Memory B cell (primary cell): ENCODE results near the gene MAG.

ENCODE experiments used
- ATAC-seq: fragments of 150-1000 bp; cut with Tn5 transposase; 2 replicates; pipeline ENCODE4 v1.10.0; 2021; ENCODE audit warnings: low read depth, mild to moderate bottlenecking, moderate library complexity
- DNase-seq, 2 donors: peaks; one replicate each; pipeline ENCODE4 v3.0.0; 2022; ENCODE audit warnings: low spot score in 2 of 2
- H3K27ac Mint-ChIP-seq: one replicate; pipeline ENCODE4 v1.8.0; 2022; ENCODE audit warnings: mild to moderate bottlenecking, moderate library complexity, mixed read lengths
- H3K27me3 Mint-ChIP-seq: one replicate; pipeline ENCODE4 v1.8.0; 2022; ENCODE audit warnings: mixed read lengths
- H3K36me3 Mint-ChIP-seq: one replicate; pipeline ENCODE4 v1.8.0; 2022; ENCODE audit warnings: mild to moderate bottlenecking, mixed read lengths
- H3K4me1 Mint-ChIP-seq: one replicate; pipeline ENCODE4 v1.8.0; 2022; ENCODE audit warnings: mixed read lengths
- H3K4me3 Mint-ChIP-seq: one replicate; pipeline ENCODE4 v1.8.0; 2022; ENCODE audit warnings: mild to moderate bottlenecking, moderate library complexity, mixed read lengths
- H3K9me3 Mint-ChIP-seq: one replicate; pipeline ENCODE4 v1.8.0; 2022; ENCODE audit warnings: mixed read lengths

The MAG gene

GRCh38 chr19:35269438-35270117, 22.4 kb upstream of the MAG start:
- DNase-seq (peak; percentile 82), ATAC-seq (peak; percentile 66)
- Mint-ChIP-seq H3K4me1 (peaks cover 39% of the 10 kb centered on the region), H3K4me3 (peak overlapping the region; percentile 79), H3K27me3 (no peaks in the 10 kb centered on the region), H3K9me3 (no peaks in the 10 kb centered on the region), H3K36me3 (peaks cover 18% of the 10 kb centered on the region), H3K27ac (peak overlapping the region; percentile 45)

- H3K36me3 Mint-ChIP-seq: peaks cover 19% of the 10 kb centered on the region
- H3K4me1 Mint-ChIP-seq: peaks cover 31% of the 10 kb centered on the region
- ATAC-seq: no peak
- H3K27ac Mint-ChIP-seq: no peak overlapping the region
- no peaks in the 10 kb centered on the region for H3K9me3 Mint-ChIP-seq
- no peaks in the 10 kb centered on the region for H3K27me3 Mint-ChIP-seq
- peak overlapping the region; percentile 66 for H3K4me3 Mint-ChIP-seq
- no peak for DNase-seq
Observed at GRCh38 chr19:35270381-35270811, 21.6 kb upstream of the MAG start.

- peaks cover 23% of the 10 kb centered on the region for H3K36me3 Mint-ChIP-seq
- no peak for ATAC-seq
- H3K27me3 Mint-ChIP-seq: no peaks in the 10 kb centered on the region
Observed at GRCh38 chr19:35271546-35271945, 20.4 kb upstream of the MAG start.

DNA sequence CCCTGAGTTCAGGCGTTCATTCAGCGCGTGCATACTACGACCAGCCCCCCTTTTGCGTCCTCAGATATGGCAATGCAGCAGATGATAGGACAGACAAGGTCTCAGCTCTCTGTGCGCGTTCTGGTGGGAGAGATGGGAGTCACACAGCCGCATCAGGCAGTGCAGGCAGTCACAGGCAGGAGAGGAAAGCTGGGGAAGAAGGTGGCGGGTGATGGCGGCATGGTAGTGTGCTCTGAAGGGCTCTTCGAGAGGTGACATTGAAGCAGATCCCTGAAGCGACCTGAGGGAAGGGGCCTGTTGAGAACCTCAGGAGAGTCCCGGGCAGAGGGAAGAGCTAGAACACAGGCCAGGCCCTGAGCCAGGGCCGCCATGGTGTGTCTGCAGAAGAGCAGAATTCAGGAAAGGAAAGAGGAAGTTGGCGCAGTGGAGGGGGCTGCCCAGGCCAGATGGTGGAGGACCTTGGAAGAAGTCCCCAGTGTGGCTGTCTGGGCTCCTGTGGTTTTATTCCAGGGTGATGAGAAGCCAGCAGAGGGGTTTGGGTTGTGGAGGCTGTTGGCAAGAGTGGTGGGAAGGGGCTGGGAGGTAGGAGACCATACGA, 19.7 kb upstream of the MAG start:
- H3K9me3 Mint-ChIP-seq: no peaks in the 10 kb centered on the region
- DNase-seq: no peak
- H3K27me3 Mint-ChIP-seq: no peaks in the 10 kb centered on the region
- peaks cover 28% of the 10 kb centered on the region for H3K36me3 Mint-ChIP-seq
- peaks cover 27% of the 10 kb centered on the region for H3K4me1 Mint-ChIP-seq
- ATAC-seq: no peak
- peak overlapping the region; percentile 26 for H3K27ac Mint-ChIP-seq
- H3K4me3 Mint-ChIP-seq: peak overlapping the region; percentile 8

More at GRCh38 chr19:35271546-35271945, 20.4 kb upstream of the MAG start:
- DNase-seq: no peak
- no peak overlapping the region for H3K4me3 Mint-ChIP-seq
- no peak overlapping the region for H3K27ac Mint-ChIP-seq
- H3K9me3 Mint-ChIP-seq: no peaks in the 10 kb centered on the region
- peaks cover 27% of the 10 kb centered on the region for H3K4me1 Mint-ChIP-seq

GRCh38 chr19:35272954-35273649, 18.9 kb upstream of the MAG start:
- Mint-ChIP-seq H3K27ac (no peak overlapping the region), H3K36me3 (peaks cover 29% of the 10 kb centered on the region), H3K9me3 (no peaks in the 10 kb centered on the region), H3K27me3 (no peaks in the 10 kb centered on the region), H3K4me1 (peaks cover 27% of the 10 kb centered on the region), H3K4me3 (peak overlapping the region; percentile 19)
- DNase-seq (no peak), ATAC-seq (no peak)

DNA sequence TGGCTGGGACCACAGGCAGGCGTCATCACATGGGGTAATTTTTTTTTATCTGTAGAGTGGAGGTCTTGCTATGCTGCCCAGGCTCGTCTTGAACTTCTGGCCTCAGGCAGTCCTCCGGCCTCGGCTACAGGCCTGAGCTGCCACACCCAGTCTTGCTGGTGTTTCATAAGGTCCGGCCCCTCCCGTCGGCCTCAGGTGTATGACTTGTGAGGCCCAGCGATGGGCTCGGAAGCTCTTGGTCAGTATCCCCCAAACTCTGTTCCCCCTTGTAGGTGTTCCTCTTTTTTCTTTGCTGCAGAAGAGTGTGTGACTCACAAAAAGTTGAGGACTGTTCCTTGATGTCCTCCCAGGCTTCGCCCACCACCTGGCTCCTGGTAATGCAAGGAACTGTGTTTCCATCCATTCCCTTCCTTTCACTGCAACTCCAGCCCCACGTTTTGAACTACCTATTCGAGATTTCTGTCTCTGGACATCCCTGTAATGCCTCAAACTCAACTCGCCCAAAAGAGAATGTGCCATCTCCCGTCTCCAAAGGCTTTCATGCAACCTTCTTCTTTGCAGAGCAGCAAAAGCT, 18.2 kb upstream of the MAG start:
- peaks cover 29% of the 10 kb centered on the region for H3K36me3 Mint-ChIP-seq
- no peaks in the 10 kb centered on the region for H3K27me3 Mint-ChIP-seq
- ATAC-seq (no peak), DNase-seq (no peak)
- H3K27ac Mint-ChIP-seq: no peak overlapping the region
- peaks cover 27% of the 10 kb centered on the region for H3K4me1 Mint-ChIP-seq
- no peak overlapping the region for H3K4me3 Mint-ChIP-seq
- no peaks in the 10 kb centered on the region for H3K9me3 Mint-ChIP-seq

DNA sequence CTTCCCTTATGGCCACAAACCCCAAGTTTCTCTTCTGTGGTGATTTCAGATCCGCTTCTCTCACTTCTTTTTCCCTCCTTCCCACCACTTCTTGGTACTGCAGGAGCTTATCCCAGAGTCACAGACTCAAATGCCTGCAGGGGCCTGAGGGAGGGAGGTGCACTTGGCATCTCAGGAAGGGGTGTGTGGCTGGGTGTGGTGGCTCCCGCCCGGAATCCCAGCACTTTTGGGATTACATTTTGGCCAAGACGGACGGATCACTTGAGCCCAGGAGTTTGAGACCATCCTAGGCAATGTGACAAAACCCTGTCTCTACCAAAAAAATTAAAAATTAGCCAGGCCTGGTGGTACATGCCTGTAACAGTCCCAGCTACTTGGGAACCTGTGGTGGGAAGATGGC, 17.6 kb upstream of the MAG start:
- H3K27me3 Mint-ChIP-seq: no peaks in the 10 kb centered on the region
- ATAC-seq: no peak
- no peak overlapping the region for H3K27ac Mint-ChIP-seq
- H3K36me3 Mint-ChIP-seq: peaks cover 29% of the 10 kb centered on the region
- peaks cover 27% of the 10 kb centered on the region for H3K4me1 Mint-ChIP-seq
- H3K9me3 Mint-ChIP-seq: no peaks in the 10 kb centered on the region
- H3K4me3 Mint-ChIP-seq: no peak overlapping the region
- no peak for DNase-seq

DNA sequence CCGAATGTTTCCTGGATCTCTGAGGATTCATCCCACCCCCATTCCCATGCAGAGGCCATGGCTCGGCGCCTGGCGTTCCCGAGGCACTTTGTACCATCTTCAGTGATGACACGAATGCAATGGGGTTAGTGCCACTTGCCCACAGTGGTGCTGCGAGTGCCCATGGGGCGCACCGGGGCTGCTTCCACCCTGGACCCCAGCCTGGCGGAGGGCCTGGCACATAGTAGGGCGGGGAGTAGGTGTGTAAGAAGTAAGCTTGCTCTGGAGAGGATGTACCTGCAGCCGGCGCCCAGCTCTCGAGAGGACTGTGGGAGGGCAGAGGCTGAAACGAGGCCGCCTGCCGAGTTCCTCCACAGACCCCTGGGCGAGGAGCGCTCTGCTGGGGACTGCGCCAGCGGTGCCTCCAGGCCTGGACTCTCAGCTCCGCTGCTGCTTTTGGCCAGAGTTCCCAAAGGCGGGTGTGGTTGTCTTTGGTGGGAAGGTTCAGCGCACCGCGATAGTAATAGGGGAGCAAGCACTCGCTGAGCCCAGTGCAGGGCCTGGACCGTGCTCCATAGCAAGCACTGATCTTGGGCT, 15.2 kb upstream of the MAG start:
- H3K4me1 Mint-ChIP-seq: peaks cover 31% of the 10 kb centered on the region
- H3K9me3 Mint-ChIP-seq: no peaks in the 10 kb centered on the region
- no peak for DNase-seq
- peaks cover 22% of the 10 kb centered on the region for H3K36me3 Mint-ChIP-seq
- no peak for ATAC-seq
- H3K27ac Mint-ChIP-seq: no peak overlapping the region
- no peaks in the 10 kb centered on the region for H3K27me3 Mint-ChIP-seq
- H3K4me3 Mint-ChIP-seq: no peak overlapping the region

DNA sequence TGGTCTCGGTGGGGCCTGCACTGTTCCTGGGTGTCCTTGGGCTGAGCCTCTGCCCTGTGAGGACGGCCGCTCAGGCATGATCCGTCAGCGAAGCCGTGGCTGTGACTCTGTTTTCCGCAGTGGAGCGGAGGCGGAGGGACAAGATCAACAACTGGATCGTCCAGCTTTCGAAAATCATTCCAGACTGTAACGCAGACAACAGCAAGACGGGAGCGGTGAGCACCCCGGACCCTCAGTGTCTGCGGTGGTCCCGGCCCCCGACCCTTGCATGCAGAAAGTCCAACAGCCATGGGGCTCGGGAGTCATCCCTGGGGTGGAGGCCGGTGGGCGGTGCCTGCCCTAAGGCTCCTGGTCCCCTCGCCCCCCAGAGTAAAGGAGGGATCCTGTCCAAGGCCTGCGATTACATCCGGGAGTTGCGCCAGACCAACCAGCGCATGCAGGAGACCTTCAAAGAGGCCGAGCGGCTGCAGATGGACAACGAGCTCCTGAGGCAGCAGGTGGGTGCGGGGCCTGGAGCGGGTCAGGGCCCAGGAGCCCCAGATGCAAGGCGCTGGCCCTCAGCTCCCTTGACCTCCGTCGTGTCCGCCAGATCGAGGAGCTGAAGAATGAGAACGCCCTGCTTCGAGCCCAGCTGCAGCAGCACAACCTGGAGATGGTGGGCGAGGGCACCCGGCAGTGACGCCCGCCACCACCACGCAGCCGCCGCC, 13.2 kb upstream of the MAG start:
- Mint-ChIP-seq H3K27ac (no peak overlapping the region), H3K36me3 (peaks cover 17% of the 10 kb centered on the region), H3K27me3 (no peaks in the 10 kb centered on the region), H3K4me1 (peaks cover 35% of the 10 kb centered on the region), H3K4me3 (no peak overlapping the region), H3K9me3 (no peaks in the 10 kb centered on the region)
- DNase-seq (no peak), ATAC-seq (no peak)

DNA sequence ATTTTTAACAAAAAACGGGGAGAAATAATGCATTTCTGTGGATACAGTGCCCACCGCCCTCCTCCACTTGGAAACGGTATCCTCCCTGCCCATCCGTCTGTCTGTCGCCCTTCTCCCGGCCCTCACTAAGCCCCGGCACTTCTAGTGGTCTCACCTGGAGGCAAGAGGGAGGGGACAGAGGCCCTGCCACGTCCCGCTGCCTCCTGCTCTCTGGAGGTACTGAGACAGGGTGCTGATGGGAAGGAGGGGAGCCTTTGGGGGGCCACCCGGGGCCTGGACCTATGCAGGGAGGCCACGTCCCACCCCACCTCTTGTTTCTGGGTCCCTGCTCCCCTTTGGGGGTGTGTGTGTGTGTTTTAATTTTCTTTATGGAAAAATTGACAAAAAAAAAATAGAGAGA, 12.6 kb upstream of the MAG start:
- peaks cover 31% of the 10 kb centered on the region for H3K4me1 Mint-ChIP-seq

GRCh38 chr19:35279985-35280821, 11.8 kb upstream of the MAG start:
- Mint-ChIP-seq H3K27me3 (no peaks in the 10 kb centered on the region), H3K36me3 (peaks cover 11% of the 10 kb centered on the region), H3K4me1 (peaks cover 31% of the 10 kb centered on the region), H3K4me3 (peak overlapping the region; percentile 12), H3K27ac (peak overlapping the region; percentile 51), H3K9me3 (no peaks in the 10 kb centered on the region)
- ATAC-seq (peak; percentile 30), DNase-seq (no peak)

More for the DNA sequence above, 12.6 kb upstream of the MAG start:
- DNase-seq: no peak
- Mint-ChIP-seq H3K27ac (peak overlapping the region; percentile 17), H3K36me3 (peaks cover 11% of the 10 kb centered on the region), H3K9me3 (no peaks in the 10 kb centered on the region), H3K4me3 (no peak overlapping the region), H3K27me3 (no peaks in the 10 kb centered on the region)
- ATAC-seq: no peak

GRCh38 chr19:35281303-35281702, 10.7 kb upstream of the MAG start:
- ATAC-seq (no peak), DNase-seq (no peak)
- Mint-ChIP-seq H3K27ac (peak overlapping the region; percentile 50), H3K4me1 (peaks cover 31% of the 10 kb centered on the region), H3K36me3 (peaks cover 8% of the 10 kb centered on the region), H3K27me3 (no peaks in the 10 kb centered on the region), H3K9me3 (no peaks in the 10 kb centered on the region), H3K4me3 (peak overlapping the region; percentile 14)
